HFF-Myc (cell line): Measurements from ENCODE around the gene TUSC1.
"Not testable (repeated sequence)": the region's sequence is repeated elsewhere in the genome, so short reads cannot be mapped to it uniquely, and the experiment has no call there.

Experiments used
- DNase-seq: peaks from one replicate; pipeline ENCODE4 v3.0.0-alpha.2; 2011; ENCODE audit warnings: low read depth; ENCODE audit errors: extremely low read depth
- H3K4me3 ChIP-seq: replicated peaks from 2 replicates; pipeline ENCODE4 v1.5.1; 2011; ENCODE audit warnings: low read depth, mild to moderate bottlenecking, control low read depth, low read length
- CTCF ChIP-seq: IDR thresholded peaks from 2 replicates; pipeline ENCODE4 v1.5.1; 2012; ENCODE audit warnings: mild to moderate bottlenecking, low read depth, low read length, control low read depth; ENCODE audit errors: missing control alignments

TUSC1 gene

GRCh38 chr9:25703701-25704357 is 25.6 kb upstream of the TUSC1 start:
- TF ChIP-seq CTCF = no peak
- DNase-seq = no peak

GRCh38 chr9:25702536-25702935 is 24.3 kb upstream of the TUSC1 start:
- TF ChIP-seq CTCF = no peak
- H3K4me3 ChIP-seq = no peak overlapping the region
- DNase-seq = no peak

More at GRCh38 chr9:25703701-25704357, 25.6 kb upstream of the TUSC1 start:
- no peak overlapping the region for H3K4me3 ChIP-seq

GRCh38 chr9:25700899-25701298 is 22.7 kb upstream of the TUSC1 start:
- not testable (repeated sequence) for H3K4me3 ChIP-seq, DNase-seq

- no peak for TF ChIP-seq CTCF
- H3K4me3 ChIP-seq = no peak overlapping the region
- DNase-seq = no peak
Measured at GRCh38 chr9:25700430-25700829, 22.2 kb upstream of the TUSC1 start.

GRCh38 chr9:25691786-25692185 is 13.5 kb upstream of the TUSC1 start:
- no peak overlapping the region for H3K4me3 ChIP-seq
- no peak for TF ChIP-seq CTCF
- DNase-seq = no peak

GRCh38 chr9:25684321-25684720 is 6.1 kb upstream of the TUSC1 start:
- no peak overlapping the region for H3K4me3 ChIP-seq
- TF ChIP-seq CTCF = no peak
- no peak for DNase-seq

- DNase-seq = no peak
- no peak overlapping the region for H3K4me3 ChIP-seq
- no peak for TF ChIP-seq CTCF
Measured at GRCh38 chr9:25681266-25681665, 3.0 kb upstream of the TUSC1 start.
